22Rv1 (cell line): ENCODE measurements around the gene TBC1D22A.

Source experiments
- CTCF ChIP-seq: fragments of 450-650 bp; IDR thresholded peaks from 2 replicates; pipeline ENCODE4 v1.5.1; 2017; ENCODE audit warnings: mild to moderate bottlenecking
- ZFX ChIP-seq: fragments of 450-650 bp; IDR thresholded peaks from 2 replicates; pipeline ENCODE4 v1.6.1; 2017; ENCODE audit warnings: antibody characterized with exemption, borderline replicate concordance

GRCh38 chr22:47045691-47046410, 283.4 kb downstream of the TBC1D22A start:
- TF ChIP-seq CTCF: no peak
- TF ChIP-seq ZFX: no peak
